ENCODE measurements around the gene IFNB1. TPM values are rescaled to one million over a fixed set of nuclear protein-coding genes. Genes with fewer than 3 reads are reported as not detected.

IFNB1 gene
- total RNA-seq, 6 experiments from 2014 or later = not detected

- no peak for TF ChIP-seq CTCF (IDR thresholded peaks at IDR 0.05)
- no peak overlapping the region for H3K4me3 Mint-ChIP-seq
- DNase-seq = no peak
- H3K27me3 Mint-ChIP-seq (ENCODE audit: insufficient read depth) = no peaks in the 10 kb centered on the region
- H3K4me1 Mint-ChIP-seq (ENCODE audit: low read depth) = no peaks in the 10 kb centered on the region
- H3K9me3 Mint-ChIP-seq = peaks cover 5% of the 10 kb centered on the region; the same call in 1 of the 2 replicates
- H3K36me3 Mint-ChIP-seq (ENCODE audit: low read depth) = no peaks in the 10 kb centered on the region
- no peak overlapping the region for H3K27ac Mint-ChIP-seq
These were observed 4.9 kb upstream of the IFNB1 start for GRCh38 chr9:21082671-21083070.

GRCh38 chr9:21081999-21082398 is 4.3 kb upstream of the IFNB1 start:
- Mint-ChIP-seq H3K27me3 (ENCODE audit: insufficient read depth) (no peaks in the 10 kb centered on the region), H3K4me3 (no peak overlapping the region), H3K27ac (no peak overlapping the region), H3K9me3 (peaks cover 5% of the 10 kb centered on the region; the same call in 1 of the 2 replicates), H3K4me1 (ENCODE audit: low read depth) (no peaks in the 10 kb centered on the region), H3K36me3 (ENCODE audit: low read depth) (no peaks in the 10 kb centered on the region)
- TF ChIP-seq CTCF (IDR thresholded peaks at IDR 0.05) = no peak
- no peak for DNase-seq

- TF ChIP-seq CTCF (IDR thresholded peaks at IDR 0.05) = no peak
- H3K36me3 Mint-ChIP-seq (ENCODE audit: low read depth) = no peaks in the 10 kb centered on the region
- H3K4me3 Mint-ChIP-seq = no peak overlapping the region
- peaks cover 1% of the 10 kb centered on the region; the same call in 1 of the 2 replicates for H3K9me3 Mint-ChIP-seq
- no peaks in the 10 kb centered on the region for H3K4me1 Mint-ChIP-seq (ENCODE audit: low read depth)
- no peaks in the 10 kb centered on the region for H3K27me3 Mint-ChIP-seq (ENCODE audit: insufficient read depth)
- H3K27ac Mint-ChIP-seq = no peak overlapping the region
- DNase-seq = no peak
These were observed 3.7 kb upstream of the IFNB1 start for GRCh38 chr9:21081451-21081850.

GRCh38 chr9:21080793-21081192 is 3.1 kb upstream of the IFNB1 start:
- Mint-ChIP-seq H3K4me1 (ENCODE audit: low read depth) (no peaks in the 10 kb centered on the region), H3K36me3 (ENCODE audit: low read depth) (no peaks in the 10 kb centered on the region), H3K4me3 (no peak overlapping the region), H3K27ac (no peak overlapping the region), H3K9me3 (no peaks in the 10 kb centered on the region), H3K27me3 (ENCODE audit: insufficient read depth) (no peaks in the 10 kb centered on the region)
- no peak for TF ChIP-seq CTCF (IDR thresholded peaks at IDR 0.05)
- no peak for DNase-seq

GRCh38 chr9:21078702-21079101 is 960 bp upstream of the IFNB1 start:
- no peak for DNase-seq
- Mint-ChIP-seq H3K27ac (no peak overlapping the region), H3K4me1 (ENCODE audit: low read depth) (no peaks in the 10 kb centered on the region), H3K9me3 (no peaks in the 10 kb centered on the region), H3K27me3 (ENCODE audit: insufficient read depth) (no peaks in the 10 kb centered on the region), H3K4me3 (no peak overlapping the region), H3K36me3 (ENCODE audit: low read depth) (no peaks in the 10 kb centered on the region)
- peak; percentile 41 for TF ChIP-seq CTCF (IDR thresholded peaks at IDR 0.05)

- no peak overlapping the region for H3K4me3 Mint-ChIP-seq
- H3K27ac Mint-ChIP-seq = no peak overlapping the region
- no peaks in the 10 kb centered on the region for H3K9me3 Mint-ChIP-seq
These were observed 2.3 kb downstream of the IFNB1 start for GRCh38 chr9:21075484-21075883.

More at GRCh38 chr9:21075484-21075883, 2.3 kb downstream of the IFNB1 start:
- TF ChIP-seq CTCF (IDR thresholded peaks at IDR 0.05) = peak; percentile 29; the same call in 1 of the 2 replicates
- DNase-seq = no peak
- Mint-ChIP-seq H3K4me1 (ENCODE audit: low read depth) (peaks cover 11% of the 10 kb centered on the region), H3K27me3 (ENCODE audit: insufficient read depth) (no peaks in the 10 kb centered on the region; the same call in 1 of the 2 replicates), H3K36me3 (ENCODE audit: low read depth) (no peaks in the 10 kb centered on the region)
